ENCODE data around the gene PSMB3. TPM values are rescaled to one million over a fixed set of nuclear protein-coding genes. Genes with fewer than 3 reads are reported as not detected.

Gene PSMB3
- total RNA-seq, 2 donors from 2014 or later, result 108 to 124 TPM

DNA sequence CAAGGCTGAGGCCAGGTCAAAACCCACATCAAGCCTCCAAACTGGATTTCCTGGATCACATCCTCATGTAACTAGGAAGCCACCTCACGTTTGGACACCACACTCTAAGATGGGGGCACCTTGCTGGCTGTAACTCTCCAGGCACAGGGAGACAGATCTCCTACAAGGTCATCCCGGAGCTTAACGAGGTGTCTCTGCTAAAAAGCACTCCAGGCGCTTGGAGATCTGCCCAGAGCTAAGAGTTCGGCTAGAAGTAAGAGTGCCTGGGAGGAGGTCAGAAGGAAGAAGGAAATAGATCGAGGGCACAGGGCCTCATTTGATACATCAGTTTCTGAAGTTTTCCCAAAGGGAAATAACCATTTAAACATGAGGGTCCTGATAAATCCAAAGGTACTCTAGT is 15.9 kb downstream of the PSMB3 start:
- no peaks in the 10 kb centered on the region for H3K4me1 ChIP-seq (ENCODE audit: control insufficient read depth in 1 of 2, low read depth in 2 of 2)
- no peak overlapping the region for H3K4me3 ChIP-seq
- ATAC-seq (ENCODE audit: insufficient number of reproducible peaks, low FRiP score, low read depth), result no peak
- peaks cover 76% of the 10 kb centered on the region for H3K36me3 ChIP-seq
- DNase-seq (ENCODE audit: low spot score), result no peak
- no peaks in the 10 kb centered on the region for H3K27me3 ChIP-seq (replicated peaks; ENCODE audit: insufficient read depth)
- TF ChIP-seq, protein P1, sequence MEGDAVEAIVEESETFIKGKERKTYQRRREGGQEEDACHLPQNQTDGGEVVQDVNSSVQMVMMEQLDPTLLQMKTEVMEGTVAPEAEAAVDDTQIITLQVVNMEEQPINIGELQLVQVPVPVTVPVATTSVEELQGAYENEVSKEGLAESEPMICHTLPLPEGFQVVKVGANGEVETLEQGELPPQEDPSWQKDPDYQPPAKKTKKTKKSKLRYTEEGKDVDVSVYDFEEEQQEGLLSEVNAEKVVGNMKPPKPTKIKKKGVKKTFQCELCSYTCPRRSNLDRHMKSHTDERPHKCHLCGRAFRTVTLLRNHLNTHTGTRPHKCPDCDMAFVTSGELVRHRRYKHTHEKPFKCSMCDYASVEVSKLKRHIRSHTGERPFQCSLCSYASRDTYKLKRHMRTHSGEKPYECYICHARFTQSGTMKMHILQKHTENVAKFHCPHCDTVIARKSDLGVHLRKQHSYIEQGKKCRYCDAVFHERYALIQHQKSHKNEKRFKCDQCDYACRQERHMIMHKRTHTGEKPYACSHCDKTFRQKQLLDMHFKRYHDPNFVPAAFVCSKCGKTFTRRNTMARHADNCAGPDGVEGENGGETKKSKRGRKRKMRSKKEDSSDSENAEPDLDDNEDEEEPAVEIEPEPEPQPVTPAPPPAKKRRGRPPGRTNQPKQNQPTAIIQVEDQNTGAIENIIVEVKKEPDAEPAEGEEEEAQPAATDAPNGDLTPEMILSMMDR (IDR thresholded peaks at IDR 0.05), result no peak
- no peak overlapping the region for H3K27ac ChIP-seq
- H3K9me3 ChIP-seq, result no peaks in the 10 kb centered on the region

DNA sequence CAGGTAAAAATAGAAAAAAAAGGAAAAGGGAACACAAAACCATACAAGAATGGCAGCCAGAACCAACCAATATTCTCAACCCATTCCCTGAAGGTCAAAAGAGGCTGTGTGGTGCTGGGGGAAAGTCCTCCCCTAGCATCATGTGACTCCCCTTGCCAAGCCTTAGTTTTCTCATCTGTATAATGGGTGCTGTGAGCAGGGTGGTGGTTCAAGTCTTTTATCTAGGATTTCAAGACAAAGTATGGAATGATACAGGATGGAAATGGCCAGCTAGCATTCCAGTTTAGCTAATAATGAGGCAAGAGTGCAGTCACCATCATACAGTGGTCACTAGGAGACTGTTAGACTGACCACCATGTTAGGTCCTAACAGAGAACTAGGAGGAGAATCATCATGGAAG is 20.7 kb downstream of the PSMB3 start:
- TF ChIP-seq, protein P1 (IDR thresholded peaks at IDR 0.05), result no peak
- DNase-seq (ENCODE audit: low spot score), result no peak
- H3K9me3 ChIP-seq, result no peaks in the 10 kb centered on the region
- ATAC-seq (ENCODE audit: insufficient number of reproducible peaks, low FRiP score, low read depth), result no peak
- no peaks in the 10 kb centered on the region for H3K27me3 ChIP-seq (replicated peaks; ENCODE audit: insufficient read depth)
- H3K4me3 ChIP-seq, result no peak overlapping the region
- no peaks in the 10 kb centered on the region for H3K4me1 ChIP-seq (ENCODE audit: control insufficient read depth in 1 of 2, low read depth in 2 of 2)
- no peak overlapping the region for H3K27ac ChIP-seq
- H3K36me3 ChIP-seq, result peaks cover 85% of the 10 kb centered on the region

DNA sequence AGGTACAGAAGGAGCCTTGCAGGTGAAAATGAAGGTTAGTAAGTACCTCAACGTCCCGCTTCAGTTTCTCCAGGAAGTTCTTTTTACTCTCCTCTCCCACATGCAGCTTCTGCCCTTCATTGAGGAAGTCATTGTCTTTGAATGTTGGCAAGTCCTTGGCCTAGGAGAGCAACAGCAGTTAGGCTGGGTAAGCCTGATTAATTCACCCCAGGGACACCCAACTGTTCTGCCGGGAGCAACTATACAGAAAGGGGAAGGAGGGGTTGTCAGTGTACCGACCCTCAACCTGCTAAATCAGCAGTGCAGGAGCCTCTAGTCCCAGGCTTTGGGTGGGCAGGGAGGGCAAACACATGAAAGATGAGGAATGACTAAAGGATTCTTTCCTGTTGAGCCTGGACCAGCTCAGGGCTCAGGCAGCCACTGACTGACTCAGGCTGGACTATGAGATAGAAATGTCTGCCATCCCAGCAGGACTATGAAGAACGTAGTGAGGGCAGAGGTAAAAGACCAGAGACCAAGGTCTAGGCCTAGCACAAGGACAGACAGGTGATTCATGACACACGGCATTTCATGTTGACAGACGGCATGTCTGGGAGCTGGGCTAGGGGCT is 25.2 kb downstream of the PSMB3 start:
- Histone ChIP-seq H3K4me3 (no peak overlapping the region), H3K36me3 (peaks cover 91% of the 10 kb centered on the region), H3K9me3 (no peaks in the 10 kb centered on the region), H3K27ac (no peak overlapping the region), H3K27me3 (replicated peaks; ENCODE audit: insufficient read depth) (no peaks in the 10 kb centered on the region), H3K4me1 (ENCODE audit: control insufficient read depth in 1 of 2, low read depth in 2 of 2) (no peaks in the 10 kb centered on the region)
- no peak for ATAC-seq (ENCODE audit: insufficient number of reproducible peaks, low FRiP score, low read depth)
- TF ChIP-seq, protein P1 (IDR thresholded peaks at IDR 0.05), result no peak
- no peak for DNase-seq (ENCODE audit: low spot score)

DNA sequence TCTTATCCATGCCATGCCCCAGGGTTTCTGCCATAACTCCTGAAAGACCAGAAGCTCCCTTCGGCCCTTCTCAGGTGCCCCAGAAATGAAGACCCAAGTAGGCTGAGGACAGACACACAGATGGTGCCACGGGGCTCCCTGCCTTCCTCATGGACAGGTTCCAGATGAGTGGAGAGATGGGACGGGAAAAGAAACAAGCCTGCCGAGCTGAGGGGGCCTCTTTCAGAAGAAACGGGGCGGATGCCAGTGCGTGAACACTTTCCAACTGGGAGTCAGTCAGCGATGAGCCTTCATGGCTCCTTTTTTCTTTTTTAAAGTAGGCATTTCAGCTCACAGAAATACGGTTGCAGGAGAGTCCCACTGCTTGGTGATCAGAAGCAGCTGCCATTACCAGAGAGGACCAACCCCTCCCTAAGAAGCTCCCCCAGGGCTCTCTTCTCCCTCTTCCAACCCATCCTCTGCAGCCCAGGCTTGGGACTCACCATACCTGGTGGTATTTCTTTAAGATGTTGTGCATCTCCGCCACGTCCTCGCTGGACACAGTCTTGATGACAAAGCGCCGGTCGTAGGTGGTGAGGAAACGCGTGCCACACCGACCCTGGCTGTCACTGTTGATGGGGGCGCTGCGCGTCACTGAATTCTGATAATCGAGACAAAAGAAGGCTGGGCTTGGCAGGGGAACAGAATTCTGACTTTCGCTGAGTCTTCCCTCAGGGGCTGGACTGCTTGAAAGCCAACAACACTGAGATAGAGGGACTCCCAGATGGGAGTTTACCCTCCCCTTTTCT is 27.6 kb downstream of the PSMB3 start:
- no peak overlapping the region for H3K4me3 ChIP-seq
- ATAC-seq (ENCODE audit: insufficient number of reproducible peaks, low FRiP score, low read depth) (no peak), DNase-seq (ENCODE audit: low spot score) (no peak)
- H3K27me3 ChIP-seq (replicated peaks; ENCODE audit: insufficient read depth), result no peaks in the 10 kb centered on the region
- no peaks in the 10 kb centered on the region for H3K9me3 ChIP-seq
- TF ChIP-seq, protein P1 (IDR thresholded peaks at IDR 0.05), result no peak
- H3K4me1 ChIP-seq (ENCODE audit: control insufficient read depth in 1 of 2, low read depth in 2 of 2), result no peaks in the 10 kb centered on the region
- peaks cover 93% of the 10 kb centered on the region for H3K36me3 ChIP-seq
- no peak overlapping the region for H3K27ac ChIP-seq

DNA sequence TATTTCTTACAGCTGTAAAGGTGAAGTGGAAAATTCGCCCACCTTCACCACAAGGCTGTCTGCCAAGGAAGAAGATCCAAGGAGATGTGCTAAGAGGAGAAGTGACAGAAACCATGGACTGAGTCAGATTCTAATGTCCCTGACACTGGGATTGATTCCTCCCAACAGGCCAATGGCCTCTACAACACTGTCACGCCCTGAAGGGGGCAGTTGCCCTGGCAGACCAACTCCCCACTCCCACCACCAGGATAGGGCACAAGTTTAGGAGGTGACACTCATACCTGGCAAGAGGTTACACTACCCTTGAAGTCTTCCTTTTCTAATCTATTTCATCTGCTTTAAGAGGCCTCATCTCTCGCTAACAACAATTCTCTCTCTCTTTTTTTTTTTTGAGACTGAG is 30.7 kb downstream of the PSMB3 start:
- Histone ChIP-seq H3K9me3 (no peaks in the 10 kb centered on the region), H3K27me3 (replicated peaks; ENCODE audit: insufficient read depth) (no peaks in the 10 kb centered on the region), H3K4me3 (no peak overlapping the region), H3K36me3 (peaks cover 86% of the 10 kb centered on the region), H3K4me1 (ENCODE audit: control insufficient read depth in 1 of 2, low read depth in 2 of 2) (no peaks in the 10 kb centered on the region), H3K27ac (no peak overlapping the region)
- DNase-seq (ENCODE audit: low spot score) (no peak), ATAC-seq (ENCODE audit: insufficient number of reproducible peaks, low FRiP score, low read depth) (no peak)
- TF ChIP-seq, protein P1 (IDR thresholded peaks at IDR 0.05), result no peak
